ENCODE measurements around the gene RAB11FIP3. TPM values are rescaled to one million over a fixed set of nuclear protein-coding genes. Genes with fewer than 3 reads are reported as not detected.
A peak's percentile ranks its signal among the peaks of the same experiment; 100 is the strongest.

The RAB11FIP3 gene
- total and polyA plus RNA-seq, 8 donors = 22.0 to 67.4 (median 33.2) TPM

GRCh38 chr16:534856-535445 is 109.5 kb downstream of the RAB11FIP3 start:
- peaks cover 18 to 31% (median 27%) of the 10 kb centered on the region in 3 donors for H3K4me1 ChIP-seq
- no peak for DNase-seq
- H3K27ac ChIP-seq = peak overlapping the region; percentile 60 to 79 (median 70)
- H3K27me3 ChIP-seq = no peaks in the 10 kb centered on the region
- no peaks in the 10 kb centered on the region for H3K9me3 ChIP-seq
- TF ChIP-seq CTCF (IDR thresholded peaks at IDR 0.05) = no peak
- WGBS, 2 donors = 61 to 64% methylated on average over 27 of the region's 27 CpGs
- H3K36me3 ChIP-seq = no peaks in the 10 kb centered on the region
- FAIRE-seq = no peak
- no peak overlapping the region for H3K4me3 ChIP-seq
- intact Hi-C loops (cut with DNase I) = no loop called here
- no peak for ATAC-seq

GRCh38 chr16:535446-536405 is 110.3 kb downstream of the RAB11FIP3 start:
- H3K27ac ChIP-seq = no peak overlapping the region
- FAIRE-seq (no peak), DNase-seq (no peak), ATAC-seq (peak in 2 of 4 donors; percentile 19 to 37)
- H3K36me3 ChIP-seq = no peaks in the 10 kb centered on the region
- H3K27me3 ChIP-seq = no peaks in the 10 kb centered on the region
- no peak overlapping the region for H3K4me3 ChIP-seq
- intact Hi-C loops (cut with DNase I) = no loop called here
- peaks cover 26 to 37% (median 34%) of the 10 kb centered on the region in 3 donors for H3K4me1 ChIP-seq
- TF ChIP-seq CTCF (IDR thresholded peaks at IDR 0.05) = no peak
- 72 to 79% methylated on average over 34 to 39 of the region's 39 CpGs for WGBS, 2 donors
- no peaks in the 10 kb centered on the region for H3K9me3 ChIP-seq

GRCh38 chr16:536746-537145 is 111.3 kb downstream of the RAB11FIP3 start:
- ATAC-seq (no peak), FAIRE-seq (no peak), DNase-seq (no peak)
- no peaks in the 10 kb centered on the region for H3K36me3 ChIP-seq
- no peak overlapping the region for H3K27ac ChIP-seq
- TF ChIP-seq CTCF (IDR thresholded peaks at IDR 0.05) = no peak
- no peaks in the 10 kb centered on the region for H3K27me3 ChIP-seq
- intact Hi-C loops (cut with DNase I) = no loop called here
- H3K9me3 ChIP-seq = no peaks in the 10 kb centered on the region
- WGBS, 2 donors = 89 to 91% methylated on average over 17 of the region's 17 CpGs
- H3K4me1 ChIP-seq = peaks cover 29 to 40% (median 35%) of the 10 kb centered on the region in 3 donors
- H3K4me3 ChIP-seq = no peak overlapping the region

- TF ChIP-seq CTCF (IDR thresholded peaks at IDR 0.05) = no peak
- ATAC-seq = no peak
- Histone ChIP-seq H3K36me3 (no peaks in the 10 kb centered on the region), H3K27me3 (no peaks in the 10 kb centered on the region), H3K9me3 (no peaks in the 10 kb centered on the region), H3K4me1 (peaks cover 29 to 40% (median 35%) of the 10 kb centered on the region in 3 donors), H3K27ac (no peak overlapping the region), H3K4me3 (no peak overlapping the region)
- 93 to 94% methylated on average over 60 of the region's 60 CpGs for WGBS, 2 donors
- no peak for FAIRE-seq
- intact Hi-C loops (cut with DNase I) = no loop called here
- DNase-seq = no peak
Measured at GRCh38 chr16:537415-538335, 112.2 kb downstream of the RAB11FIP3 start.

Measured in pancreas (tissue), 10 donors.